HG03175 (cell line): ENCODE data around the gene TMEM174.
"Not testable (repeated sequence)": the region's sequence is repeated elsewhere in the genome, so short reads cannot be mapped to it uniquely, and the experiment has no call there.

Experiments
- ATAC-seq: cut with Tn5 transposase; IDR thresholded peaks from one replicate; pipeline ENCODE4 v1.9.1; 2021; ENCODE audit warnings: mild to moderate bottlenecking, moderate library complexity; ENCODE audit not compliant: unreplicated experiment

TMEM174 gene

GRCh38 chr5:73188764-73189531, 16.0 kb downstream of the TMEM174 start:
- no peak for ATAC-seq

GRCh38 chr5:73189871-73190376, 16.9 kb downstream of the TMEM174 start:
- no peak for ATAC-seq

GRCh38 chr5:73192370-73192769, 19.4 kb downstream of the TMEM174 start:
- ATAC-seq, result no peak

- no peak for ATAC-seq
Measured at GRCh38 chr5:73193592-73193991, 20.6 kb downstream of the TMEM174 start.

GRCh38 chr5:73196201-73196600, 23.2 kb downstream of the TMEM174 start:
- no peak for ATAC-seq

- ATAC-seq, result no peak
Measured at GRCh38 chr5:73197637-73198257, 24.8 kb downstream of the TMEM174 start.

- no peak for ATAC-seq
Measured at GRCh38 chr5:73198833-73199592, 26.0 kb downstream of the TMEM174 start.

GRCh38 chr5:73199671-73200070, 26.7 kb downstream of the TMEM174 start:
- no peak for ATAC-seq

- peak; percentile 81 for ATAC-seq
Measured at GRCh38 chr5:73201547-73202513, 28.8 kb downstream of the TMEM174 start.

GRCh38 chr5:73204332-73204731, 31.3 kb downstream of the TMEM174 start:
- no peak for ATAC-seq

- no peak for ATAC-seq
Measured at GRCh38 chr5:73204733-73205132, 31.7 kb downstream of the TMEM174 start.

GRCh38 chr5:73205305-73205704, 32.3 kb downstream of the TMEM174 start:
- ATAC-seq, result no peak

- ATAC-seq, result not testable (repeated sequence)
Measured at GRCh38 chr5:73207239-73207638, 34.2 kb downstream of the TMEM174 start.

GRCh38 chr5:73209075-73209474, 36.1 kb downstream of the TMEM174 start:
- ATAC-seq, result not testable (repeated sequence)

GRCh38 chr5:73212693-73213092, 39.7 kb downstream of the TMEM174 start:
- not testable (repeated sequence) for ATAC-seq

GRCh38 chr5:73213566-73213998, 40.6 kb downstream of the TMEM174 start:
- ATAC-seq, result no peak

GRCh38 chr5:73214306-73214705, 41.3 kb downstream of the TMEM174 start:
- no peak for ATAC-seq

GRCh38 chr5:73214996-73215395, 42.0 kb downstream of the TMEM174 start:
- no peak for ATAC-seq

- no peak for ATAC-seq
Measured at GRCh38 chr5:73215531-73215890, 42.5 kb downstream of the TMEM174 start.

- peak; percentile 87 for ATAC-seq
Measured at GRCh38 chr5:73215891-73216610, 43.1 kb downstream of the TMEM174 start.
